ENCODE results near the gene C11orf21.

DNA sequence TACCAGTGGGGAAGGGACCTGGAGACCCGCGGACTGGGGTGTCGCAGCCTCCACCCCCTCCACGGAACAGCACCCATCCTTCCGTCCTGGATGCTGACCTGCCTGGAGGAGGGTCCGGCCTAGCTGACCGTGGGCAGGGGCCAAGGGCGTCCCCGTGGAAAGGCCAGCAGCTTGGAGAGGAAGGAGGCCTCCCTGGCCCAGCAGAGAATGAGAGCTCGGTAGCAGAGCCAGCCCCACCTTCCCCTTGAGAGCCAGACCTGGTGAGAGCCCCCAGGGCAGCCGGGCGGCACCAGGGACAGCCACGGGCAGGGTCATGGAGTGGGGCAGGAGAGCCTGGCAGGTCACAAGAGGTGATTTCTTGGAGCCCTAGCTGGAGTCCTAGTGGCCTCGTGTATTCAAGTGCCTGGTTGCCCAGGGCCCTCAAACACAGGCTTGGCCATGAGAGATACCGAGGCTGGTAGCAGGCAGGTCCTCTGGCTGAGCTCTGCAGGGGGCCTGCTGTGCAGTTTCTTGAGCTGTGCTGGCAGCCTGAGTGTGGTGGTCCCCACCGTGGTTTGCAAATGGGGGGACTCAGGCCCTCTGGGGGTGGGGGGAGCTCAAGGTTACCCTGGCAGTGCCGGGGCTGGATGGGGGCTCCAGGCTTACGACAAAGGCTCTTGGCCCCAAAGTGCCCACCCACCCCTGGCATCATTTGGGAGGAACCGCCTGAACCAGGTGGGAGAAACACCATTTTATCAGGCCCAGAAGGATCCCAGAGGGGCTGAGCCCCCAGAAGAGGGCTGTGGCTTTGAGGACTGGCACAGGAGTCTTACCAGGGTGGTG is 7.7 kb upstream of the C11orf21 start:
- TF ChIP-seq, protein P1, sequence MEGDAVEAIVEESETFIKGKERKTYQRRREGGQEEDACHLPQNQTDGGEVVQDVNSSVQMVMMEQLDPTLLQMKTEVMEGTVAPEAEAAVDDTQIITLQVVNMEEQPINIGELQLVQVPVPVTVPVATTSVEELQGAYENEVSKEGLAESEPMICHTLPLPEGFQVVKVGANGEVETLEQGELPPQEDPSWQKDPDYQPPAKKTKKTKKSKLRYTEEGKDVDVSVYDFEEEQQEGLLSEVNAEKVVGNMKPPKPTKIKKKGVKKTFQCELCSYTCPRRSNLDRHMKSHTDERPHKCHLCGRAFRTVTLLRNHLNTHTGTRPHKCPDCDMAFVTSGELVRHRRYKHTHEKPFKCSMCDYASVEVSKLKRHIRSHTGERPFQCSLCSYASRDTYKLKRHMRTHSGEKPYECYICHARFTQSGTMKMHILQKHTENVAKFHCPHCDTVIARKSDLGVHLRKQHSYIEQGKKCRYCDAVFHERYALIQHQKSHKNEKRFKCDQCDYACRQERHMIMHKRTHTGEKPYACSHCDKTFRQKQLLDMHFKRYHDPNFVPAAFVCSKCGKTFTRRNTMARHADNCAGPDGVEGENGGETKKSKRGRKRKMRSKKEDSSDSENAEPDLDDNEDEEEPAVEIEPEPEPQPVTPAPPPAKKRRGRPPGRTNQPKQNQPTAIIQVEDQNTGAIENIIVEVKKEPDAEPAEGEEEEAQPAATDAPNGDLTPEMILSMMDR (conservative IDR thresholded peaks at IDR 0.05; ENCODE audit: low read length) = no peak
- TF ChIP-seq EZH2phosphoT487 (IDR thresholded peaks at IDR 0.05; ENCODE audit: borderline replicate concordance) = no peak
